ENCODE data around the gene CDH8.

- TF ChIP-seq CTCF (conservative IDR thresholded peaks at IDR 0.05; ENCODE audit: low read depth, low read length) (no peak), EZH2 (IDR thresholded peaks at IDR 0.05; ENCODE audit: borderline replicate concordance, low read depth, low read length, poor library complexity, severe bottlenecking) (no peak)
Observed at GRCh38 chr16:61879306-61879705, 156.9 kb downstream of the CDH8 start.

Measured in A673 (cell line).